ENCODE measurements around the gene SCNN1G.

DNA sequence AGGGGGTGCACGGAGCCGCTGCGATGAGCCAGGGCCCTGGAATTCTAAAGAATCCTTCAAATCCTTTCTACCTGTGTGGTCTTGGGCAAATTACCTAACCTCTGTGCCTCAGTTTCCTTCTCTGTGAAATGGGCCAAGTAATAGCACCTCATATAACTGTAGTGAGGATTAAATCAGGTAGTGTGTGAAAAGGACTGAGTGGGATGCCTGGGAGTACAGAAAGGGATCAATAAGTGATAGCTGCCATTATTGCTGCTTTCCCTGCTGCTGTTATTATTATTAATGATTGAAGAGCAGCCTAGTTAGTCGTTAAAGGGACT, 958 bp downstream of the SCNN1G start:
- TF ChIP-seq EZH2phosphoT487 (IDR thresholded peaks at IDR 0.05; ENCODE audit: insufficient read depth, low read depth) (no peak), EZH2 (IDR thresholded peaks at IDR 0.05; ENCODE audit: insufficient read depth, poor library complexity, severe bottlenecking) (no peak)

Measured in GM23248 (cell line).